GM19043 (cell line): Measurements from ENCODE around the gene TMEM255B.

ENCODE experiments used
- ATAC-seq: cut with Tn5 transposase; IDR thresholded peaks from one replicate; pipeline ENCODE4 v1.9.1; 2021; ENCODE audit warnings: low read depth; ENCODE audit not compliant: unreplicated experiment

TMEM255B gene

GRCh38 chr13:113798200-113798811, 39.3 kb downstream of the TMEM255B start:
- ATAC-seq = no peak

GRCh38 chr13:113800576-113800926, 41.5 kb downstream of the TMEM255B start:
- ATAC-seq = no peak

DNA sequence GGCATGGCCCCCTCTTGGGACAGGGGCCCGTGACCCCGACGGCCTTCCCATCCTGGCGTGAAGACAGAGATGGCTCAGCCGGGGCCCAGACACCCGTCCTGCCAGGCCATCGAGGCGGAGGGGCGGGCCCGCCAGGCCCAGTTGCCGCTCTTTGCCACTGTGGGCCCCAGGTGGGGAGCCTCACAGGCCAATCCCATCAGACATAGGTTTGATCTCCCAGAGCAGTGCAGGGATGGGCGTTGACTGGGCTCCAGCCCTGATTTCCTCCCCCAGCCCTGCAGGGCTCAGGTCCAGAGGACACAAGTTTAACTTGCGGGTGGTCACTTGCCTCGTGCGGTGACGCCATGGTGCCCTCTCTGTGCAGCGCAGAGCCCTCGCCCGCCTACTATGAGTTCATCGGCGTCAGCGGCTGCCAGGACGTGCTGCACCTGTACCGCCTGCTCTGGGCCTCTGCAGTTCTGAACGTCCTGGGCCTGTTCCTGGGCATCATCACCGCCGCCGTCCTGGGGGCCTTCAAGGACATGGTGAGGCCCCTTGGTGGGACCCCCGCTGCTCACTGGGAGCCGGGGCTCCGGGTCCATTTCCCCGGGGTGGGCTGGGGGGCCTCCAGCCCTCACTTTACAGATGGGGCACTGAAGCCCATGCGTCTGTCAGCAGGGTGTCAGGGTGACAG, 42.4 kb downstream of the TMEM255B start:
- ATAC-seq = no peak

- ATAC-seq = no peak
Observed at GRCh38 chr13:113802090-113802531, 43.1 kb downstream of the TMEM255B start.

DNA sequence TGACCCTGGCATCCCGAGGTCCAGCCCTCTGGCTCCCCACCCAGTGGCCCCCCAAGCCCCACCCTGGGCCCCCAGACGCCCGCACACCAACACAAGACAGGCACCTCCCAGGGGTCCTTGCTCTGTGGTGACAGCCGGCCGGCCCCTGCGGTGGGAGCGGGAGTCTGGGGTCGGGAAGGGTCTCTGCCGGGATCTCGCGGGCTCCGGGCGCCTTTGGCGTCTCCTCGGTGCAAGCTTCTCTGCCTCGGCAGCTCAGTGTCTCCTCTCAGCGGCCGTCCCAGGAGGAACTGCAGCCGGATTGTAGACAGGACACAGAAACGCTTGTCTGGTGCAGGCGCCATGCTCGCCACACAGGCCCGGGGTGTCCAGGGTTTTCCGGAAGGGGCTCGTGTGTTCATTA, 43.7 kb downstream of the TMEM255B start:
- no peak for ATAC-seq

DNA sequence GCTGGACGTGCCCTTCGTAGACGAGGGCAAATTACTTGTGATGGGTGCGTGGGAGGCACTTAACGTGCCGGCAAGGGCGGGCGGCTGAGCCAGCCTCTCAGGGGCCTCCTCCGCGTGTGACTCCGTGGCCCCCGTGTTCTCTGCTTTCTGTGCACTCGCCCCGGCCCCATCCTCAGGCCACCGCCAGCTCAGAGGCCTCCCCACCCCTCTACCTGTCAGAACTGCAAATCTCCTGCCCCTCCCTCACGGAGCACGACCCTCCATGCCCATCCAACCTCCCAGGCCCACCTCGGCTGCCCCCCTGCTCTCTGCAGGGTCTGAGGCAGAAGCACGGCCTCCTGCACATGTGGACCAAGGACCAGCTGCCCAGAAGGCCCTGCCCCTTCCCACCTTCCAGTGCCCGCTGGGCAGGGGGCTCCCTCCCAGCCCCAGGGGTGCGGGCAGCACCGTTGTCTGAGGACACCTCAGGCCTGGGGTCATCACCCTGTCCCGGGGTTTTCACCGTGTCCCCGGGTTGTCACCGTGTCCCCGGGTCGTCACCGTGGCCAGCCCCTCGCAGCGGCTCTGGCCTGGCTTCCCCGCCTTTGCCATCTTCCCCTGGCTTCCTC, 44.5 kb downstream of the TMEM255B start:
- no peak for ATAC-seq

DNA sequence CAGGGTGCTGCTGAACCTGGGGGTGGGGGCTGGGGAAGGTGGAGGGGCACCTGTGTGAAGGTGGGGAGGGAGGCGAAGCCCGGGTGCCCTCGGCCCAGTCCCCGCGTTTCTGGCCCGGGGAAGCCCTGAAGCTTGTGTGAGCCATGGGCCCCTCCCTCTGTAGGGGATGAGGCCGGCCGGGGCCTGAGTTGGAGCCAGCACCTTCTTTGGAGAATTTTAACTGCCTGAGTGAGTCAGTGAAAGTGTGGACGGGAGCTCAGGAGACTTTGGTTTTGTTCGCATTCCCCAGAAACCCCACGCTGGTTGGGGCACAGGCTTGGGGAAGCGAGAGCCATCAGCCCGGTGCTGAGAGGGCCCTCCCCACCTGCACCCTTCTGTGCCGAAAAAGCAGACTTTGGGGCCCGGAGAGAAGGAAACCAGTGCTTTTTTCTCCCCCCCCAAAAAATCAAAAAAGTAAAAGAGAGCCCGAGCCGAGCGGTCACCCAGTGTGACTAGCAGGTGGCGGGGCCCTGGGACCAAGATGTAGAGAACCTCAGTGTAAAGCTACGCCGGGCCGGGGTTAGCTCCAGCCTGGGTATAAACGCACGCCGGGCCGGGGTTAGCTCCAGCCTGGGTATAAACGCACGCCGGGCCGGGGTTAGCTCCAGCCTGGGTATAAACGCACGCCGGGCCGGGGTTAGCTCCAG, 45.1 kb downstream of the TMEM255B start:
- no peak for ATAC-seq

- no peak for ATAC-seq
Observed at GRCh38 chr13:113804703-113805430, 45.8 kb downstream of the TMEM255B start.

GRCh38 chr13:113805431-113806103, 46.5 kb downstream of the TMEM255B start:
- no peak for ATAC-seq

DNA sequence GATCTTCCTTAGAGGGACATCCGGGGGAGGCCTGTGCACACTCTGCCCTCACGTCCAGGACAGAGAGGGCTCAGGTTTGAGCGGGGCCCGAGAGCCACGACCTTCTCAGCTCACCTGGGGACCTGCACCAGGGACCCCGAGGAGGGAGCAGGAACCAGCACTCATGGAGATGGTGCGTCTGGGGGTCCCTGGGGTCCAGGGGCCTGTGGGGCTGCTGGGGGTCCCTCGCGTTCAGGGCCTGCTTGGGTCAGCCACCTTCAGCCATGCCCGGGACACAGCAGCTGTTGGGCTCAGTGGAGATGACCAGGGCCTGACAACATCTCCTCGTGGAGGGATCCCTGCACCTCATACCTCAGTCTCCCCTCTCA, 47.1 kb downstream of the TMEM255B start:
- no peak for ATAC-seq

DNA sequence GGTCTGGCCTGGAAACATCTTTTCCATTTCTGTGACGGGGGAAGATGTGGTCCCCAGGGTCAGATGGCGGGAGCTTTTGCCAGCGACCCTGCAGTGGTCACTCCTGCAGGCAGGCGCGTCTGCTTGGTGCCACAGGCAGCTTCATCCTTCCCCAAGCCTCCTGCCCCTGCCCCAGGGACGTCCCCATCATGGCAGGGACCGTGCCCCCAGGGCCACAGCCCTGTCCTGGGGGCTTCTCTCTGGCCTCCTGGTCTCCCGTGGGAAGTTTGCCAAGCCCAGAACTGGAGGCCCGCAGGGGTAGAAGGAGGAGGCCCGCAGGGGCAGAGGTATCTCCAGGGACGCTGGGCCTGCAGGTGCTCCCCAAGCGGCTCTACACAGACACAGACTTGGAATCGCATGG, 47.5 kb downstream of the TMEM255B start:
- no peak for ATAC-seq

DNA sequence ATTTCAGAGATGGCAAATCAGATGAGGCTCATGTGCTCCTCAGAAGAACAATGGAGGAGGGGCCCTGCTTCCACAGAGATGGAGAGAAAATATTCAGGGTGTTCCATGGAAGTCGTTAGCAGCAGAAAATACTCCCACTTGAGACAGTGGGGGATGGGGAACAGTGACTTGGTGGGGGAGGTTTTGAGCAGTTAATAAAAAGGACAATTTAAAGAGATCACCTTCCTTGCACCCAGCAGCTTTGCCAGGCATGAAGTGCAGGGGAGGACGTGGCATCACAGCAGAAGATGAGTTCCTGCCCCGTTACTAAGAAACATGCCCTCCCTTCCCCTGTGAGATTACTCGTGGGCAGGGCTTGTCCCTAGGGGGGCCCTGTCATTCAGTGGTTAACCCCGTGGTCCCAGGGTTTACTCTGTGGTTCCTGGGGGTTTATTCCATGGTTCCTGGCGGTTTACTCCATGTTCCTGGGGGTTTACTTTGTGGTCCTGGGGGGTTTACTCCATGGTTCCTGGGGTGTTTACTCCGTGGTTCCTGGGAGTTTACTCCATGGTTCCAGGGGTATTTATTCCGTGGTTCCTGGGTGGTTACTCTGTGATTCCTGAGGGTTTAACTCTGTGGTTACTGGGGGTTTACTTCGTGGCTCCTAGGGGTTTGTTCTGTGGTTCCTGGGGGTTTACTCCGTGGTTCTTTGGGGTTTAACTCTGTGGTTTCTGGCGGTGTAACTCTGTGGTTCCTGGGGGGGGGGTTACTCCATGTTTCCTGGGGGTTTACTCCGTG, 49.2 kb downstream of the TMEM255B start:
- ATAC-seq = no peak

GRCh38 chr13:113809934-113810333, 50.9 kb downstream of the TMEM255B start:
- ATAC-seq = no peak

DNA sequence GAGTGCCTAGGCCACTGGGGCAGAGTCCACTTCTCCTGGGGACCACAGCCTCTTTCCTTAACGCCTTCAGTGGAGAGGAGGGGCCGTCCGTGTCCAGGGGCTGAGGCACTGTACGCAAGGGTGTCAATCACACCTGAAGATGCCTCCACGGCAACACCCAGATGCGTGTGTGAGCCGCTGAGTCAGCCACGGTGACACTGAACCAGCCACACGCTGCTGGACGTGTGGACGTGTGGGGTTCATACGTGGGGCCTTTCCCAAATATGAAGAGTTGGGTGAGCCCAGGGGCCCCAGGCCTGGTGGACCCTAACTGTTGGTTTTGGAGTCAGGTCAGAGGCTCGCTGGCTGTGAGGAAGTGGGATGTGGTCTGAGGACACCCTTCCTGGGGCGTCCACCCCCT, 51.6 kb downstream of the TMEM255B start:
- no peak for ATAC-seq

DNA sequence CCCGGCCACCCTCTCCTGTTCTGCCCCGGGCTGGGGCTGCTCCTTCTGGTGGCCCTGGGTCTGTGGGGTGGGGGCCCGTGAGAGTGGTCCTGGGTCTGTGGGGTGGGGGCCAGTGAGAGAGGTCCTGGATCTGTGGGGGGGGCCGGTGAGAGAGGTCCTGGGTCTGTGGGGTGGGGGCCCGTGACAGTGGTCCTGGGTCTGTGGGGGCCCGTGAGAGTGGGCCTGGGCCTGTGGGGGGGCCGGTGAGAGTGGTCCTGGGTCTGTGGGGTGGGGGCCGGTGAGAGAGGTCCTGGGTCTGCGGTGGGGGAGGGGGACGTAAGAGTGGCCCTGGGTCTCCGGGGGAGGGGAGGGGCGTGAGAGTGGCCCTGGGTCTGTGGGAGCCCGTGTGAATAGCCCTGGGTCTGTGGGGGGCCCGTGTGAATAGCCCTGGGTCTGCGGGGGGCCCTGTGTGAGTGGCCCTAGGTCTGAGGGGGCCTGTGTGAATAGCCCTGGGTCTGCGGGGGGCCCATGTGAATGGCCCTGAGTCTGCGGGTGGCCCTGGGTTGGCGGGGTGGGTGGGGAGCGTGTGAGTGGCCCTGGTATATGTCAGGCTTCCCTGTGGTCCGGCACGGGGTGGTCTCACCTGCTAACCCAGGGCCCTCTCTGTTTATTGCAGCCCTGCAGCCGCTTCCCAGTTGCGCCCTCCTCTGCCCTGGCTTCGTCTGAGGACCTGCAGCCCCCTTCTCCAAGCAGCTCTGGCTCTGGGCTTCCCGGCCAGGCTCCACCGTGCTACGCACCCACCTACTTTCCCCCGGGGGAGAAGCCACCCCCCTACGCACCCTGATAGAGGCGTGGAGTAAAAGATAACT, 52.3 kb downstream of the TMEM255B start:
- ATAC-seq = no peak

GRCh38 chr13:113812178-113813040, 53.4 kb downstream of the TMEM255B start:
- ATAC-seq = no peak

DNA sequence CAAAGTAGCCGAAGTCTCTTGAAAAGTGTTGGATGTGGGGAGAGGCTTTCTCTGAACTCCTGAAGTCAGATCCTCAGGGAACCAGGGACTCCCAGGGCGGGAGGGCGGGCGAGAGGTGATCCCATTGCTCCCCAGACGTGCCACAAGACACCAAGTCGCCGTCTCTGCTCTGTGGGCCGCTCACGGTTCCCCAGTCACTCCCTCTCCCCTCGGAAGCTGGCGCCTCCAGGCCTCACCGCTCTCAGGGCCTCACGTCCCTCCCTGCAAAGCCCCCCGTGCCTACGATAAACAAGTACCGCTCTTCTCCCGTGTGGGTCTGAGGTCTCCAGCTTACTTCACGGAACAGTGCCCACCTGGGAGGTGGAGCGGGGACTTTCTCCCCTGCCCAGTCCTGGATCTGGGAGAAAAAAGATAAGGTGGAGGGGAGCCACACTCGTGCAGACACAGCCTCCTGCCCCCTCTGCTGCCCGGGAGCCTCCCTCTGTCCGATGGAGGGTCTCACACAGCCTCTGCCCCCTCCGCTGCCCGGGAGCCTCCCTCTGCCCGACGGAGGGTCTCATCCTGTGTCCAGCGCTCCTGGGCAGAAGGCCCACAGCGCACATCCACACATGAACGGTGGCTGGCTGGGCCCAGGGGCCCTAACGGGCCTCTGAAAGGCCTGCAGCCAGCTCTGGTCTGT, 54.2 kb downstream of the TMEM255B start:
- ATAC-seq = no peak
